ENCODE results near the gene APCDD1.

DNA sequence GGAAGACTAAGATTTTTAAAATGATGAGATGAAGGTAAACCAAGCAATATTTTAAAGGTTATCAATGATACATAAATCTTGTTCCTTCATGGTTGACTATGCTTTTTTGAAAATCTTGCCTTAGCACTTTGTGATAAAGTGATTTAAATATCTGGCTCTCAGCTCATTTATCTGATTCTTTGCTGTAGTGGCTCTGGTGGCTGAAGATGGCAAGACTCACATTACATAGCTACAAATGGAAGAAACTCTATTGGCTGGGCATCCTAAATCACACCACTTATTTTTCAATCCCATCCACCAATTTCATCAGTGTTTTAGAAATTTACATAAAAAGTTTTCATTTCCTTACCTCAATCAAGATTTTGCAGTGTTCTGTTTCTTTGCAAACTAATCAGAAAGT is 16.6 kb upstream of the APCDD1 start:
- TF ChIP-seq, protein P1, sequence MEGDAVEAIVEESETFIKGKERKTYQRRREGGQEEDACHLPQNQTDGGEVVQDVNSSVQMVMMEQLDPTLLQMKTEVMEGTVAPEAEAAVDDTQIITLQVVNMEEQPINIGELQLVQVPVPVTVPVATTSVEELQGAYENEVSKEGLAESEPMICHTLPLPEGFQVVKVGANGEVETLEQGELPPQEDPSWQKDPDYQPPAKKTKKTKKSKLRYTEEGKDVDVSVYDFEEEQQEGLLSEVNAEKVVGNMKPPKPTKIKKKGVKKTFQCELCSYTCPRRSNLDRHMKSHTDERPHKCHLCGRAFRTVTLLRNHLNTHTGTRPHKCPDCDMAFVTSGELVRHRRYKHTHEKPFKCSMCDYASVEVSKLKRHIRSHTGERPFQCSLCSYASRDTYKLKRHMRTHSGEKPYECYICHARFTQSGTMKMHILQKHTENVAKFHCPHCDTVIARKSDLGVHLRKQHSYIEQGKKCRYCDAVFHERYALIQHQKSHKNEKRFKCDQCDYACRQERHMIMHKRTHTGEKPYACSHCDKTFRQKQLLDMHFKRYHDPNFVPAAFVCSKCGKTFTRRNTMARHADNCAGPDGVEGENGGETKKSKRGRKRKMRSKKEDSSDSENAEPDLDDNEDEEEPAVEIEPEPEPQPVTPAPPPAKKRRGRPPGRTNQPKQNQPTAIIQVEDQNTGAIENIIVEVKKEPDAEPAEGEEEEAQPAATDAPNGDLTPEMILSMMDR (IDR thresholded peaks at IDR 0.05; ENCODE audit: low read depth, low read length, poor library complexity, severe bottlenecking): peak; percentile 68
- no peak for TF ChIP-seq EZH2phosphoT487 (IDR thresholded peaks at IDR 0.05; ENCODE audit: borderline replicate concordance, low read length)
